Fibroblast of lung (primary cell): Measurements from ENCODE around the gene NEMP2. TPM values are rescaled to one million over a fixed set of nuclear protein-coding genes. Genes with fewer than 3 reads are reported as not detected.

ENCODE experiments used
- DNase-seq, 2 donors: peaks; one replicate each; pipeline versions ENCODE4 v3.0.0 to v3.0.0-alpha.2; 2010; ENCODE audit warnings: low read depth in 2 of 2
- H2AFZ ChIP-seq: 2 replicates; pipeline ENCODE4 v1.5.1; 2012; ENCODE audit warnings: low read length, control low read depth, inconsistent platforms
- H3K27ac ChIP-seq: 2 replicates; pipeline ENCODE4 v1.5.1; 2011; ENCODE audit warnings: low read length, control low read depth; ENCODE audit not compliant: insufficient read depth
- H3K27me3 ChIP-seq: 2 replicates; pipeline ENCODE4 v1.5.1; 2011; ENCODE audit warnings: mild to moderate bottlenecking, low read length; ENCODE audit not compliant: control insufficient read depth, insufficient read depth
- H3K36me3 ChIP-seq: 2 replicates; pipeline ENCODE4 v1.5.1; 2011; ENCODE audit warnings: low read length; ENCODE audit not compliant: control insufficient read depth, insufficient read depth
- H3K4me1 ChIP-seq: 2 replicates; pipeline ENCODE4 v1.5.1; 2011; ENCODE audit warnings: low read length; ENCODE audit not compliant: control insufficient read depth, insufficient read depth; ENCODE audit errors: extremely low read depth
- H3K4me2 ChIP-seq: 2 replicates; pipeline ENCODE4 v1.5.1; 2011; ENCODE audit warnings: low read length, control low read depth; ENCODE audit not compliant: insufficient read depth; ENCODE audit errors: extremely low read depth
- H3K4me3 ChIP-seq, 4 experiments: fragments of 200-600 bp in 1 of 4; sonication (generic) in 1 of 4; replicated peaks in 1 of 4; 2 replicates each; pipeline ENCODE4 v1.5.1; 2011 to 2016; ENCODE audit warnings: low read length in 4 of 4, low read depth in 3 of 4, mild to moderate bottlenecking in 3 of 4, control low read depth in 2 of 4, inconsistent platforms in 1 of 4, mixed read lengths in 1 of 4; ENCODE audit not compliant: insufficient read depth in 1 of 4; ENCODE audit errors: control extremely low read depth in 1 of 4
- H3K79me2 ChIP-seq: 2 replicates; pipeline ENCODE4 v1.5.1; 2012; ENCODE audit warnings: mild to moderate bottlenecking, low read length, inconsistent platforms; ENCODE audit not compliant: control insufficient read depth, insufficient read depth
- H3K9ac ChIP-seq: 2 replicates; pipeline ENCODE4 v1.5.1; 2011; ENCODE audit warnings: mild to moderate bottlenecking, low read length, control low read depth; ENCODE audit not compliant: insufficient read depth
- H3K9me3 ChIP-seq: 2 replicates; pipeline ENCODE4 v1.5.1; 2012; ENCODE audit warnings: low read depth, low read length; ENCODE audit not compliant: control insufficient read depth, insufficient read depth
- H4K20me1 ChIP-seq: 2 replicates; pipeline ENCODE4 v1.5.1; 2011; ENCODE audit warnings: low read length; ENCODE audit not compliant: control insufficient read depth, insufficient read depth; ENCODE audit errors: extremely low read depth
- EZH2 ChIP-seq: IDR thresholded peaks from 2 replicates; pipeline ENCODE4 v1.5.1; 2012; ENCODE audit warnings: low read length, control low read depth, mild to moderate bottlenecking; ENCODE audit errors: missing control alignments
- polyA plus RNA-seq, 2 donors: library from polyadenylated mRNA; depleted of rRNA in 1 of 2; stranded (reverse) in 1 of 2; unstranded in 1 of 2; fragments of >200 nt; gene quantifications; 2 replicates each; pipeline ENCODE4 v1.2.1, GENCODE V29; 2011 to 2012; ENCODE audit warnings: missing spikeins in 1 of 2
- total RNA-seq: library from RNA; depleted of rRNA; stranded (reverse); fragments of >200 nt; gene quantifications from 2 replicates; pipeline ENCODE4 v1.2.1, GENCODE V29; 2014
- TF ChIP-seq, protein P1 (sequence below), 2 donors: IDR thresholded peaks in 1 of 2; conservative IDR thresholded peaks in 1 of 2; 1 replicate in 1 of 2; 2 replicates in 1 of 2; pipeline ENCODE4 v1.5.1; 2011 to 2012; ENCODE audit warnings: low read length in 2 of 2, control low read depth in 1 of 2, inconsistent platforms in 1 of 2, low read depth in 1 of 2, mild to moderate bottlenecking in 1 of 2

NEMP2 gene
- total and polyA plus RNA-seq, 2 donors (not counting 1 experiment from before 2014, with no cell fraction given), result 5.5 to 6.3 TPM

DNA sequence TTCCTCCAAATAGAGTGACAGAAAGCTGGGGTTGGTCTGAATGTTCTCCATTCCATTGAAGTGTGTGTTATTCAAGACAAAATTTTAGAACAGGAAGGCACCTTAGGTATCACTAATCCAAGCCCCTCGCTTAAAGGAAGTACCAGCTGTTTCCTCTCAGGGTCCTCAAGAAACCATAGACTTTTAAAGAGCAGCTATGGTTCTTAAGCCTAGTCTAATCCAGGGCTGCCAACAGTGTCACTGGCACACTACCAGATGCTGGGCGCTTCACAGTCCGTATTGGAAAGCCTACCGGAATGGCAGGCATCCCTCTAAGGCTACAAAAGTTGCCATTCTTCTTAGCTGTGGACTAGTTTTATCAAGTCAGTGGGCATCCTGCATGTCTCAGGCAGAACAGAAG lies 1.9 kb downstream of the NEMP2 start:
- TF ChIP-seq, protein P1, sequence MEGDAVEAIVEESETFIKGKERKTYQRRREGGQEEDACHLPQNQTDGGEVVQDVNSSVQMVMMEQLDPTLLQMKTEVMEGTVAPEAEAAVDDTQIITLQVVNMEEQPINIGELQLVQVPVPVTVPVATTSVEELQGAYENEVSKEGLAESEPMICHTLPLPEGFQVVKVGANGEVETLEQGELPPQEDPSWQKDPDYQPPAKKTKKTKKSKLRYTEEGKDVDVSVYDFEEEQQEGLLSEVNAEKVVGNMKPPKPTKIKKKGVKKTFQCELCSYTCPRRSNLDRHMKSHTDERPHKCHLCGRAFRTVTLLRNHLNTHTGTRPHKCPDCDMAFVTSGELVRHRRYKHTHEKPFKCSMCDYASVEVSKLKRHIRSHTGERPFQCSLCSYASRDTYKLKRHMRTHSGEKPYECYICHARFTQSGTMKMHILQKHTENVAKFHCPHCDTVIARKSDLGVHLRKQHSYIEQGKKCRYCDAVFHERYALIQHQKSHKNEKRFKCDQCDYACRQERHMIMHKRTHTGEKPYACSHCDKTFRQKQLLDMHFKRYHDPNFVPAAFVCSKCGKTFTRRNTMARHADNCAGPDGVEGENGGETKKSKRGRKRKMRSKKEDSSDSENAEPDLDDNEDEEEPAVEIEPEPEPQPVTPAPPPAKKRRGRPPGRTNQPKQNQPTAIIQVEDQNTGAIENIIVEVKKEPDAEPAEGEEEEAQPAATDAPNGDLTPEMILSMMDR (conservative IDR thresholded peaks at IDR 0.05 in 1 of 2, IDR thresholded peaks at IDR 0.05 in 1 of 2; ENCODE audit: low read depth in 1 of 2, low read length in 2 of 2), result no peak
- no peak for TF ChIP-seq EZH2
- DNase-seq, result no peak
- Histone ChIP-seq H3K27ac (no peak overlapping the region), H3K4me1 (peaks cover 7% of the 10 kb centered on the region), H3K36me3 (no peaks in the 10 kb centered on the region), H3K27me3 (no peaks in the 10 kb centered on the region), H3K9ac (no peak overlapping the region), H2AFZ (no peak overlapping the region), H3K9me3 (no peaks in the 10 kb centered on the region), H3K4me2 (no peak overlapping the region), H3K79me2 (no peaks in the 10 kb centered on the region), H3K4me3 (no peak overlapping the region), H4K20me1 (no peaks in the 10 kb centered on the region)

DNA sequence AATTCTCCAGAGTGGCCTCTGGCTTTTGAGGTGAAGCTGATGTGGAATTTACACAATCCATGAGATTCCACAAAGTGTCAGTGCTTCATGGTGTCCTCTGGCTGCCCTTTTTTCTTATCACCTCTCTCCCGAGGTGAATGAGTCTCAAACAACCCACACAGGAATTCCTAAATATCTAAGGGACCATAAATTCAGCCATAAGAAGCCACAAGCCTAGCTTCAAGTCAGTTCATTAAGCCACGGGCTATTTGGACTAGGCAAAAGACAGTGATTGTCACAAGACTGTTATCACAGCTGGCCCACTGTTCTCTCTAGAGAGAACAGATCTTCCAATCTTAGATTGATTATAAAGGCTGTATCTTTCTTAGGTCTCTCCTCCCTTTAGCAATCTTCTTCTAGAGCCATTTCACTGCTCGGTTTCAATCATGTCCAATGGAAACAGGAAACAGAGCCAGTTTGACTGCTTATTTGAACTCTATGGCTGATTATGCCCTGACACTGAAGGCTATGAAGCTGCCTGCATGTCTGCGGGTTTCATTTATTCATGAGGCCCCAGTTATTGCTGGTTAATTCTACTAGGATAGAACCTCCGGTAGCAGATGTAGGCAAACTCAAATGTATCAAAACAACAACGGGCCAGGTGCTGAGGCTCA lies 4.1 kb downstream of the NEMP2 start:
- Histone ChIP-seq H3K4me1 (peaks cover 7% of the 10 kb centered on the region), H3K9ac (no peak overlapping the region), H3K79me2 (no peaks in the 10 kb centered on the region), H2AFZ (no peak overlapping the region), H3K27ac (no peak overlapping the region), H3K27me3 (no peaks in the 10 kb centered on the region), H3K4me2 (no peak overlapping the region), H3K36me3 (no peaks in the 10 kb centered on the region), H3K4me3 (no peak overlapping the region), H3K9me3 (no peaks in the 10 kb centered on the region), H4K20me1 (no peaks in the 10 kb centered on the region)
- no peak for TF ChIP-seq EZH2
- TF ChIP-seq, protein P1 (conservative IDR thresholded peaks at IDR 0.05 in 1 of 2, IDR thresholded peaks at IDR 0.05 in 1 of 2; ENCODE audit: low read depth in 1 of 2, low read length in 2 of 2), result no peak
- DNase-seq, result peak; percentile 31 to 93

DNA sequence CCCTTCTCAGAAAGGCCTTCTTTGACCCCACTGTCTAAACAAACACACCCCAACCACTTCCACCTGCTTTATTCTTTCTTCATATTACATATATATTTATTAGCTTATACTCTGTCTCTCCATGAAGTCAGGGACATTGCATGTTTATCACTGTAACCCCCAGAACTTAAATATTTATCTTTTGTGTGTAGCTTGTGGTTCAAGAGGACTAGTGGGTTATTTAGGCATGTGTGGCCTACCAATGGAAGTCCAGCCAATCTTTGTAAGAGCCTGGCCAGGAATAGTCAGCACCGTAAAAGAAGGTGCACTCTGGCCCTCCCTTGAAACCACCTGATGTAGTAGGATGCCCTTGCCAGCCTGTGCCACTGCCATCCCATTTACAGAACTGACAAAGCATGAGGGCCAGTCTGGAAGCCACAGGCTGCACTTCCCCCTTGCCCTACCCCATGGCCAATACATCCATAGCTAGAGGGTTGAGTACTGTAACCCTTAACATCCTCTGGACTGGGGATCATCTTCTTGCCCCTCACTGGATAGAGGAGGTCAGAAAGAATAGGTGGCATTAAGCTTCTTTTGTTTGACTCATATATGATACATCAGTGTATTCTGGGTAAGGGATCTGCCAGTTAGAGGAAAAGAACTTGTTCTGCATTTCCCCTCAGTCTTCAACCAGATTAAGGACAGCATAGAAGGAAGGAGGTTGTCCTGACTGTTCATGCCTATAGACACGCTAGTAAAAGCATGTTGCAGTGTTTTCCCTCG lies 4.9 kb downstream of the NEMP2 start:
- Histone ChIP-seq H3K36me3 (no peaks in the 10 kb centered on the region), H3K4me2 (no peak overlapping the region), H3K27ac (no peak overlapping the region), H3K4me1 (peaks cover 7% of the 10 kb centered on the region), H3K79me2 (no peaks in the 10 kb centered on the region), H3K9ac (no peak overlapping the region), H3K9me3 (no peaks in the 10 kb centered on the region), H3K4me3 (no peak overlapping the region), H4K20me1 (no peaks in the 10 kb centered on the region), H2AFZ (no peak overlapping the region), H3K27me3 (no peaks in the 10 kb centered on the region)
- peak; percentile 14 to 24 for DNase-seq
- TF ChIP-seq EZH2, result no peak
- TF ChIP-seq, protein P1 (conservative IDR thresholded peaks at IDR 0.05 in 1 of 2, IDR thresholded peaks at IDR 0.05 in 1 of 2; ENCODE audit: low read depth in 1 of 2, low read length in 2 of 2), result no peak
